Keratinocyte (primary cell): ENCODE data around the gene P4HB. TPM values are rescaled to one million over a fixed set of nuclear protein-coding genes. Genes with fewer than 3 reads are reported as not detected.

ENCODE experiments used
- DNase-seq: peaks from one replicate; pipeline ENCODE4 v3.0.0-alpha.2; 2011; ENCODE audit warnings: low read depth, missing footprints, low spot score
- FAIRE-seq: peaks from 2 replicates; lab custom pipeline; 2011; peaks lifted over from hg19 to GRCh38; lab: Jason Lieb, UNC
- H2AFZ ChIP-seq: 2 replicates; pipeline ENCODE4 v1.6.0; 2012; ENCODE audit warnings: low read length, control low read depth, inconsistent platforms; ENCODE audit not compliant: control insufficient read depth
- H3K27ac ChIP-seq: 2 replicates; pipeline ENCODE4 v1.5.1; 2011; ENCODE audit warnings: low read length; ENCODE audit not compliant: control insufficient read depth, insufficient read depth
- H3K27me3 ChIP-seq: 3 replicates; pipeline ENCODE4 v1.6.0; 2011; ENCODE audit warnings: low read length; ENCODE audit not compliant: control insufficient read depth, insufficient read depth; ENCODE audit errors: extremely low read depth
- H3K36me3 ChIP-seq, 2 experiments: 2 replicates in 1 of 2; 3 replicates in 1 of 2; pipeline ENCODE4 v1.5.1; 2011; ENCODE audit warnings: low read length in 2 of 2, mild to moderate bottlenecking in 1 of 2; ENCODE audit not compliant: control insufficient read depth in 2 of 2, insufficient read depth in 2 of 2; ENCODE audit errors: extremely low read depth in 1 of 2
- H3K4me1 ChIP-seq: 3 replicates; pipeline ENCODE4 v1.5.1; 2011; ENCODE audit warnings: low read length; ENCODE audit not compliant: control insufficient read depth, insufficient read depth; ENCODE audit errors: extremely low read depth
- H3K4me2 ChIP-seq: 3 replicates; pipeline ENCODE4 v1.6.0; 2011; ENCODE audit warnings: low read depth, low read length; ENCODE audit not compliant: control insufficient read depth, insufficient read depth; ENCODE audit errors: extremely low read depth
- H3K4me3 ChIP-seq, 3 experiments: fragments of 200-600 bp in 1 of 3; sonication (generic) in 1 of 3; 2 replicates in 2 of 3; 3 replicates in 1 of 3; pipeline ENCODE4 v1.5.1; 2011 to 2016; ENCODE audit warnings: low read length in 3 of 3, mild to moderate bottlenecking in 3 of 3, control low read depth in 2 of 3, inconsistent platforms in 1 of 3, low read depth in 1 of 3, mixed read lengths in 1 of 3, mixed run types in 1 of 3, moderate library complexity in 1 of 3; ENCODE audit not compliant: control insufficient read depth in 2 of 3, insufficient read depth in 2 of 3; ENCODE audit errors: extremely low read depth in 1 of 3
- H3K79me2 ChIP-seq: 2 replicates; pipeline ENCODE4 v1.6.0; 2012; ENCODE audit warnings: low read length; ENCODE audit not compliant: control insufficient read depth, insufficient read depth
- H3K9ac ChIP-seq: 3 replicates; pipeline ENCODE4 v1.6.0; 2011; ENCODE audit warnings: low read length; ENCODE audit not compliant: control insufficient read depth, insufficient read depth; ENCODE audit errors: extremely low read depth
- H3K9me1 ChIP-seq: 3 replicates; pipeline ENCODE4 v1.6.0; 2011; ENCODE audit warnings: low read length; ENCODE audit not compliant: control insufficient read depth, insufficient read depth; ENCODE audit errors: extremely low read depth
- H3K9me3 ChIP-seq: 2 replicates; pipeline ENCODE4 v1.5.1; 2012; ENCODE audit warnings: low read depth, low read length; ENCODE audit not compliant: control insufficient read depth
- H4K20me1 ChIP-seq: 3 replicates; pipeline ENCODE4 v1.6.0; 2011; ENCODE audit warnings: low read length; ENCODE audit not compliant: control insufficient read depth, insufficient read depth; ENCODE audit errors: extremely low read depth
- CTCF ChIP-seq, 3 experiments: IDR thresholded peaks in 1 of 3; conservative IDR thresholded peaks in 1 of 3; optimal IDR thresholded peaks in 1 of 3; 2 replicates in 2 of 3; 3 replicates in 1 of 3; pipeline versions ENCODE3 to v1.5.1; 2011; ENCODE audit warnings: low read length in 3 of 3, mild to moderate bottlenecking in 3 of 3, moderate library complexity in 2 of 3, control low read depth in 1 of 3, inconsistent platforms in 1 of 3; ENCODE audit not compliant: insufficient read depth in 2 of 3; ENCODE audit errors: extremely low read depth in 1 of 3
- EZH2 ChIP-seq: IDR thresholded peaks from one replicate; pipeline ENCODE4 v1.6.1; 2012; ENCODE audit warnings: inconsistent platforms, mild to moderate bottlenecking, low read length, moderate library complexity
- dilution Hi-C: fragments of 300-500 bp; cut with MboI; formaldehyde crosslinking; loops from one replicate; pipeline ENCODE4 v1.7.0; 2020; ENCODE audit warnings: low sequenced_read_pairs; ENCODE audit not compliant: extremely low pct_ligation_motif_present
- polyA plus RNA-seq, 5 experiments: library from polyadenylated mRNA; depleted of rRNA in 3 of 5; stranded (reverse) in 3 of 5; stranded (forward) in 1 of 5; unstranded in 1 of 5; fragments of >200 nt; gene quantifications; 1 replicate in 1 of 5; 2 replicates in 3 of 5; 3 replicates in 1 of 5; pipeline versions ENCODE4 v1.2.1 to v1.2.3, GENCODE V29; 2011 to 2012; ENCODE audit warnings: missing spikeins in 2 of 5, low read depth in 1 of 5, low replicate concordance in 1 of 5

The P4HB gene
- polyA plus RNA-seq, 1 donor (not counting 4 experiments of a cell fraction or from before 2014, with no cell fraction given): 149 TPM

- no peak for DNase-seq
- no peaks in the 10 kb centered on the region for H3K27me3 ChIP-seq
- no peaks in the 10 kb centered on the region for H3K9me3 ChIP-seq
- no peaks in the 10 kb centered on the region for H3K9me1 ChIP-seq
- dilution Hi-C loops: no loop called here
- H3K9ac ChIP-seq: peak overlapping the region; percentile 93
- H4K20me1 ChIP-seq: no peaks in the 10 kb centered on the region
- H3K79me2 ChIP-seq: peaks cover 2% of the 10 kb centered on the region
- H3K4me1 ChIP-seq: peaks cover 20% of the 10 kb centered on the region
- H3K36me3 ChIP-seq: peaks cover 0 to 3% of the 10 kb centered on the region in 2 experiments
- peak overlapping the region; percentile 64 for H2AFZ ChIP-seq
- no peak for FAIRE-seq
- peak overlapping the region; percentile 66 to 79 (median 68) for H3K4me3 ChIP-seq
- H3K27ac ChIP-seq: peak overlapping the region; percentile 89
- peak overlapping the region; percentile 94 for H3K4me2 ChIP-seq
- TF ChIP-seq CTCF (optimal IDR thresholded peaks at IDR 0.05 in 1 of 3, IDR thresholded peaks at IDR 0.05 in 1 of 3, conservative IDR thresholded peaks at IDR 0.05 in 1 of 3; ENCODE audit: extremely low read depth in 1 of 3, insufficient read depth in 2 of 3, low read length in 3 of 3): no peak
- no peak for TF ChIP-seq EZH2
Measured at GRCh38 chr17:81833921-81834830, 26.2 kb downstream of the P4HB start.

- H4K20me1 ChIP-seq: no peaks in the 10 kb centered on the region
- peak within 1 kb of the TSS; percentile 93 for H3K9ac ChIP-seq
- peak within 1 kb of the TSS; percentile 89 for H3K27ac ChIP-seq
- peak within 1 kb of the TSS; percentile 64 for H2AFZ ChIP-seq
- H3K36me3 ChIP-seq: peaks cover 0 to 3% of the 10 kb centered on the region in 2 experiments
- DNase-seq (no peak), FAIRE-seq (no peak)
- peak within 1 kb of the TSS; percentile 94 for H3K4me2 ChIP-seq
- peaks cover 21% of the 10 kb centered on the region for H3K4me1 ChIP-seq
- TF ChIP-seq CTCF (optimal IDR thresholded peaks at IDR 0.05 in 1 of 3, IDR thresholded peaks at IDR 0.05 in 1 of 3, conservative IDR thresholded peaks at IDR 0.05 in 1 of 3; ENCODE audit: extremely low read depth in 1 of 3, insufficient read depth in 2 of 3, low read length in 3 of 3) (no peak), EZH2 (no peak)
- H3K27me3 ChIP-seq: no peaks in the 10 kb centered on the region
- H3K79me2 ChIP-seq: peaks cover 2% of the 10 kb centered on the region
- peak within 1 kb of the TSS; percentile 66 to 79 (median 68) for H3K4me3 ChIP-seq
- no peaks in the 10 kb centered on the region for H3K9me1 ChIP-seq
- dilution Hi-C loops: no loop called here
- H3K9me3 ChIP-seq: no peaks in the 10 kb centered on the region
Measured at GRCh38 chr17:81833160-81833920, 27.0 kb downstream of the P4HB start, which contains the start of gene MCRIP1. Gene MCRIP1, minus strand, starts transcription at chr17:81833291. Its CDS starts 8,785 bp downstream, at chr17:81824506.
